Thymus (tissue), 11 donors: ENCODE measurements around the gene KCNT1. TPM values are rescaled to one million over a fixed set of nuclear protein-coding genes. Genes with fewer than 3 reads are reported as not detected.

Source experiments
- DNase-seq, 9 donors: peaks; one replicate each; pipeline ENCODE4 v3.0.0-alpha.2; 2013; ENCODE audit warnings: low spot score in 9 of 9, low read depth in 6 of 9, missing footprints in 1 of 9
- H3K27ac ChIP-seq, 2 donors: one replicate each; pipeline ENCODE4 v1.5.1; 2013; ENCODE audit warnings: control low read depth in 1 of 2, low read depth in 1 of 2, low read length in 1 of 2, mild to moderate bottlenecking in 1 of 2, moderate library complexity in 1 of 2
- H3K27me3 ChIP-seq, 2 donors: one replicate each; pipeline ENCODE4 v1.5.1; 2013; ENCODE audit warnings: low read length in 1 of 2; ENCODE audit not compliant: control insufficient read depth in 2 of 2, insufficient read depth in 1 of 2
- H3K36me3 ChIP-seq, 2 donors: one replicate each; pipeline ENCODE4 v1.5.1; 2013; ENCODE audit warnings: low read length in 1 of 2, mild to moderate bottlenecking in 1 of 2, moderate library complexity in 1 of 2; ENCODE audit not compliant: control insufficient read depth in 2 of 2, insufficient read depth in 2 of 2
- H3K4me1 ChIP-seq, 2 donors: one replicate each; pipeline ENCODE4 v1.5.1; 2013; ENCODE audit warnings: low read length in 2 of 2; ENCODE audit not compliant: control insufficient read depth in 2 of 2, insufficient read depth in 2 of 2
- H3K4me3 ChIP-seq, 2 donors: one replicate each; pipeline ENCODE4 v1.5.1; 2013; ENCODE audit warnings: low read length in 2 of 2, control low read depth in 1 of 2, mild to moderate bottlenecking in 1 of 2
- H3K9me3 ChIP-seq, 2 donors: one replicate each; pipeline ENCODE4 v1.5.1; 2013; ENCODE audit warnings: low read length in 1 of 2, mild to moderate bottlenecking in 1 of 2; ENCODE audit not compliant: control insufficient read depth in 2 of 2, insufficient read depth in 1 of 2
- WGBS: extraction: QIAGEN DNeasy Blood & Tissue Kit; methylation state at CpG from one replicate; pipeline ENCODE4 v1.1.7; 2013; 5-methylcytosine and 5-hydroxymethylcytosine counted together
- polyA plus RNA-seq: library from polyadenylated mRNA; stranded (reverse); fragments of 200-250 nt; gene quantifications from one replicate; pipeline ENCODE4 v1.2.3, GENCODE V29; 2013
- total RNA-seq: library from RNA; stranded (reverse); fragments of 120-200 nt; gene quantifications from one replicate; pipeline ENCODE4 v1.2.4, GENCODE V29; 2013
- donor health status: healthy.

KCNT1 gene
- total and polyA plus RNA-seq, 2 donors = 0.05 to 0.25 TPM

DNA sequence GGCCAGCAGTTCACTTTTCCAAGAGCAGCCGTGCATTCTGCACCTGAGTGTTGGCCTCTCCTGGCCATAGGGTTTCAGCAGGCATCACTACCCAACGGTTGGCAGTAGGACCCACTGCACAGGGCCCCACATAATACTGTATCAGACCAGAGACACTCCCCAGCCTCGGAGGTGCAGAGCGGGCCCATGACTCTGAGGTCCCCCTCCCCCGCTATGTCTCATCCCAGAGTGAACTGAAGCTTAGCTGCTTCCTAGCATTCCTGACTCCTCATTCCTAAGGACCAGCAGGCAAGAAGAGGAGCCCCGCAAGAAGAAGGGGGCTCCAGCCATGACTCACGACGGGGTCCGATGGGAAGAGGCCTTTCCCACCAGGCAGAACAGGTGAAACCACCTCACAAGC lies 138.1 kb downstream of the KCNT1 start:
- H3K27ac ChIP-seq = no peak overlapping the region
- DNase-seq = no peak
- H3K4me1 ChIP-seq = no peaks in the 10 kb centered on the region
- H3K36me3 ChIP-seq = peaks cover 0 to 4% of the 10 kb centered on the region in 2 donors
- no peak overlapping the region for H3K4me3 ChIP-seq
- no peaks in the 10 kb centered on the region for H3K27me3 ChIP-seq
- H3K9me3 ChIP-seq = no peaks in the 10 kb centered on the region
- WGBS = 98% methylated on average over 9 of the region's 9 CpGs

DNA sequence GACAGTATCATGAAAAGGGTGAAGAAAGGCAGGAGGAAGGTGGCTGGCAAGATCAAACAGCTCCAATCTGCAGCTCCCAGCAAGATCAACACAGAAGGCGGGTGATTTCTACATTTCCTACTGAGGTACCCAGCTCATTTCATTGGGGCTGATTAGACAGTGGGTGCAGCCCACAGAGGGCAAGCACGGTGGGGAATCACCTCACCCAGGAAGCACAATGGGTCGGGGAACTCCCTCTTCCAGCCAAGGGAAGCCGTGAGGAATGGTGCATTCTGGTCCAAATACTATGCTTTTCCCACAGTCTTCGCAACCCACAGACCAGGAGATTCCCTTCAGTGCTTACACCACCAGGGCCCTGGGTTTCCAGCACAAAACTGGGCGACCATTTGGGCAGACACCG lies 138.6 kb downstream of the KCNT1 start:
- H3K9me3 ChIP-seq = no peaks in the 10 kb centered on the region
- H3K4me1 ChIP-seq = no peaks in the 10 kb centered on the region
- peaks cover 0 to 4% of the 10 kb centered on the region in 2 donors for H3K36me3 ChIP-seq
- H3K4me3 ChIP-seq = no peak overlapping the region
- DNase-seq = no peak
- H3K27me3 ChIP-seq = no peaks in the 10 kb centered on the region
- H3K27ac ChIP-seq = no peak overlapping the region
- WGBS = 96% methylated on average over 7 of the region's 7 CpGs

Other genes with a start within 250 kb of the KCNT1 start
- 3.3 TPM for gene PPP1R26, start 222.4 kb upstream of the KCNT1 start, total RNA-seq
- 4.1 TPM for gene PPP1R26, start 222.4 kb upstream of the KCNT1 start, polyA plus RNA-seq
- 17.8 TPM for gene MRPS2, start 201.5 kb upstream of the KCNT1 start, total RNA-seq
- 35.5 TPM for gene MRPS2, start 201.5 kb upstream of the KCNT1 start, polyA plus RNA-seq
- 0.19 TPM for gene LCN1, start 180.7 kb upstream of the KCNT1 start, total RNA-seq
- gene LCN1, start 180.7 kb upstream of the KCNT1 start, polyA plus RNA-seq = 1.2 TPM
- gene OBP2A, start 156.1 kb upstream of the KCNT1 start, total RNA-seq = not detected
- gene OBP2A, start 156.1 kb upstream of the KCNT1 start, polyA plus RNA-seq = 0.09 TPM
- 0.38 TPM for gene PAEP, start 140.4 kb upstream of the KCNT1 start, total RNA-seq
- 1.8 TPM for gene PAEP, start 140.4 kb upstream of the KCNT1 start, polyA plus RNA-seq
- gene GLT6D1, start 62.6 kb upstream of the KCNT1 start, total RNA-seq = not detected
- gene GLT6D1, start 62.6 kb upstream of the KCNT1 start, polyA plus RNA-seq = 0.05 TPM
- not detected for gene LCN9, start 38.9 kb upstream of the KCNT1 start, total RNA-seq
- not detected for gene LCN9, start 38.9 kb upstream of the KCNT1 start, polyA plus RNA-seq
- gene SOHLH1, start 2.7 kb upstream of the KCNT1 start, total RNA-seq = not detected
- 0.05 TPM for gene SOHLH1, start 2.7 kb upstream of the KCNT1 start, polyA plus RNA-seq
- gene CAMSAP1, start 205.4 kb downstream of the KCNT1 start, total RNA-seq = 28.5 TPM
- 9.9 TPM for gene CAMSAP1, start 205.4 kb downstream of the KCNT1 start, polyA plus RNA-seq